ENCODE results near the gene PHYH.
"Not testable (repeated sequence)": the region's sequence is repeated elsewhere in the genome, so short reads cannot be mapped to it uniquely, and the experiment has no call there.

PHYH gene

GRCh38 chr10:13298748-13299436 is 972 bp downstream of the PHYH start:
- in situ Hi-C loops (cut with HindIII; ENCODE audit: low sequenced_read_pairs), result no loop called here
- no peak for DNase-seq (ENCODE audit: low read depth, low spot score)
- TF ChIP-seq CTCF (IDR thresholded peaks at IDR 0.05; ENCODE audit: low read depth, low read length), result no peak
- peak overlapping the region; percentile 48 for H3K4me3 ChIP-seq (ENCODE audit: low read depth, low read length)

GRCh38 chr10:13296476-13296875 is 3.4 kb downstream of the PHYH start:
- DNase-seq (ENCODE audit: low read depth, low spot score), result no peak
- in situ Hi-C loops (cut with HindIII; ENCODE audit: low sequenced_read_pairs), result no loop called here
- no peak for TF ChIP-seq CTCF (IDR thresholded peaks at IDR 0.05; ENCODE audit: low read depth, low read length)
- H3K4me3 ChIP-seq (ENCODE audit: low read depth, low read length), result no peak overlapping the region

GRCh38 chr10:13294784-13295183 is 5.1 kb downstream of the PHYH start:
- in situ Hi-C loops (cut with HindIII; ENCODE audit: low sequenced_read_pairs), result no loop called here
- no peak for TF ChIP-seq CTCF (IDR thresholded peaks at IDR 0.05; ENCODE audit: low read depth, low read length)
- H3K4me3 ChIP-seq (ENCODE audit: low read depth, low read length), result no peak overlapping the region
- DNase-seq (ENCODE audit: low read depth, low spot score), result no peak

- no peak overlapping the region for H3K4me3 ChIP-seq (ENCODE audit: low read depth, low read length)
- in situ Hi-C loops (cut with HindIII; ENCODE audit: low sequenced_read_pairs), result no loop called here
- TF ChIP-seq CTCF (IDR thresholded peaks at IDR 0.05; ENCODE audit: low read depth, low read length), result no peak
- no peak for DNase-seq (ENCODE audit: low read depth, low spot score)
Measured at GRCh38 chr10:13291821-13292773, 7.8 kb downstream of the PHYH start.

- DNase-seq (ENCODE audit: low read depth, low spot score), result no peak
- in situ Hi-C loops (cut with HindIII; ENCODE audit: low sequenced_read_pairs), result no loop called here
- TF ChIP-seq CTCF (IDR thresholded peaks at IDR 0.05; ENCODE audit: low read depth, low read length), result no peak
- H3K4me3 ChIP-seq (ENCODE audit: low read depth, low read length), result no peak overlapping the region
Measured at GRCh38 chr10:13291061-13291460, 8.8 kb downstream of the PHYH start.

- in situ Hi-C loops (cut with HindIII; ENCODE audit: low sequenced_read_pairs), result no loop called here
- no peak for TF ChIP-seq CTCF (IDR thresholded peaks at IDR 0.05; ENCODE audit: low read depth, low read length)
- no peak overlapping the region for H3K4me3 ChIP-seq (ENCODE audit: low read depth, low read length)
- no peak for DNase-seq (ENCODE audit: low read depth, low spot score)
Measured at GRCh38 chr10:13284050-13284449, 15.8 kb downstream of the PHYH start.

- DNase-seq (ENCODE audit: low read depth, low spot score); in situ Hi-C loops (cut with HindIII; ENCODE audit: low sequenced_read_pairs); H3K4me3 ChIP-seq (ENCODE audit: low read depth, low read length): not testable (repeated sequence)
Measured at GRCh38 chr10:13282348-13282747, 17.5 kb downstream of the PHYH start.
